Endodermal cell (in vitro differentiated cells): ENCODE data around the gene HBP1. TPM values are rescaled to one million over a fixed set of nuclear protein-coding genes. Genes with fewer than 3 reads are reported as not detected.
A peak's percentile ranks its signal among the peaks of the same experiment; 100 is the strongest.

ENCODE experiments used
- DNase-seq: peaks from one replicate; pipeline ENCODE4 v3.0.0-alpha.2; 2017
- H3K27ac ChIP-seq: 2 replicates; pipeline ENCODE4 v1.5.1; 2013; ENCODE audit warnings: mild to moderate bottlenecking, low read depth, low read length, moderate library complexity
- H3K27me3 ChIP-seq: 2 replicates; pipeline ENCODE4 v1.6.1; 2013; ENCODE audit warnings: mild to moderate bottlenecking, low read length, moderate library complexity; ENCODE audit not compliant: insufficient read depth, control insufficient read depth, poor library complexity, severe bottlenecking
- H3K36me3 ChIP-seq: 2 replicates; pipeline ENCODE4 v1.7.0; 2013; ENCODE audit warnings: mild to moderate bottlenecking, low read length, moderate library complexity; ENCODE audit not compliant: control insufficient read depth, insufficient read depth
- H3K4me1 ChIP-seq: one replicate; pipeline ENCODE4 v1.7.0; 2013; ENCODE audit warnings: low read length; ENCODE audit not compliant: control insufficient read depth, insufficient read depth
- H3K4me3 ChIP-seq: 2 replicates; pipeline ENCODE4 v1.5.1; 2013; ENCODE audit warnings: mild to moderate bottlenecking, low read length, moderate library complexity
- H3K9ac ChIP-seq: 2 replicates; pipeline ENCODE4 v1.6.1; 2013; ENCODE audit warnings: mild to moderate bottlenecking, low read length, moderate library complexity; ENCODE audit not compliant: poor library complexity, severe bottlenecking; ENCODE audit errors: extremely low read depth
- H3K9me3 ChIP-seq: 2 replicates; pipeline ENCODE4 v1.6.1; 2013; ENCODE audit warnings: mild to moderate bottlenecking, low read length, moderate library complexity; ENCODE audit not compliant: control insufficient read depth
- H3K27ac Mint-ChIP-seq: 2 replicates; pipeline ENCODE4 v1.8.0; 2020; ENCODE audit warnings: mixed read lengths
- H3K27me3 Mint-ChIP-seq: 2 replicates; pipeline ENCODE4 v1.8.0; 2021; ENCODE audit warnings: mild to moderate bottlenecking, mixed read lengths; ENCODE audit not compliant: insufficient read depth
- H3K36me3 Mint-ChIP-seq: 2 replicates; pipeline ENCODE4 v1.8.0; 2020; ENCODE audit warnings: low read depth, mixed read lengths
- H3K4me1 Mint-ChIP-seq: 2 replicates; pipeline ENCODE4 v1.8.0; 2020; ENCODE audit warnings: mixed read lengths
- H3K4me3 Mint-ChIP-seq: 2 replicates; pipeline ENCODE4 v1.8.0; 2020; ENCODE audit warnings: mild to moderate bottlenecking, moderate library complexity, mixed read lengths
- H3K9me3 Mint-ChIP-seq: 2 replicates; pipeline ENCODE4 v1.8.0; 2020; ENCODE audit warnings: mild to moderate bottlenecking, mixed read lengths
- WGBS, 2 experiments: methylation state at CpG; one replicate each; pipeline versions ENCODE4 v1.1.5 to v1.1.7; 2013; ENCODE audit warnings: missing lambda C conversion rate in 2 of 2, mixed read lengths in 1 of 2; ENCODE audit not compliant: insufficient coverage in 1 of 2, insufficient read length in 1 of 2; 5-methylcytosine and 5-hydroxymethylcytosine counted together
- long read RNA-seq, 4 experiments: library from polyadenylated mRNA in 2 of 4; library from RNA in 1 of 4; library from capped mRNA in 1 of 4; stranded (forward) in 3 of 4; unstranded in 1 of 4; transcript quantifications; one replicate each; pipeline ENCODE4 v2.0.0, GENCODE V29; 2020 to 2021; ENCODE audit warnings: inconsistent platforms in 1 of 4
- polyA plus RNA-seq, 2 experiments: library from polyadenylated mRNA; stranded (reverse); fragments of 50-300 nt; gene quantifications; one replicate each; pipeline ENCODE4 v1.2.3, GENCODE V29; 2013
- total RNA-seq, 2 donors: library from RNA; stranded (reverse); fragmentation: NEBNext Ultra II Directional in 1 of 2; extraction: Animal tissue kit (Norgen Biotek cat#: 25700) in 1 of 2; gene quantifications; 2 replicates in 1 of 2; 3 replicates in 1 of 2; pipeline ENCODE4 v1.2.1, GENCODE V29; 2021
- TF ChIP-seq, protein P1 (sequence below): fragments of 200-600 bp; sonication (generic); conservative IDR thresholded peaks from 2 replicates; pipeline ENCODE4 v1.5.0; 2021; ENCODE audit warnings: antibody characterized with exemption, mild to moderate bottlenecking

Gene HBP1, protein sequence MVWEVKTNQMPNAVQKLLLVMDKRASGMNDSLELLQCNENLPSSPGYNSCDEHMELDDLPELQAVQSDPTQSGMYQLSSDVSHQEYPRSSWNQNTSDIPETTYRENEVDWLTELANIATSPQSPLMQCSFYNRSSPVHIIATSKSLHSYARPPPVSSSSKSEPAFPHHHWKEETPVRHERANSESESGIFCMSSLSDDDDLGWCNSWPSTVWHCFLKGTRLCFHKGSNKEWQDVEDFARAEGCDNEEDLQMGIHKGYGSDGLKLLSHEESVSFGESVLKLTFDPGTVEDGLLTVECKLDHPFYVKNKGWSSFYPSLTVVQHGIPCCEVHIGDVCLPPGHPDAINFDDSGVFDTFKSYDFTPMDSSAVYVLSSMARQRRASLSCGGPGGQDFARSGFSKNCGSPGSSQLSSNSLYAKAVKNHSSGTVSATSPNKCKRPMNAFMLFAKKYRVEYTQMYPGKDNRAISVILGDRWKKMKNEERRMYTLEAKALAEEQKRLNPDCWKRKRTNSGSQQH
- 10 to 100 TPM; 39.3 to 51.0 TPM for total RNA-seq
- 33.0 TPM for polyA plus RNA-seq (2013, experiment 1 of 2)
- 35.2 TPM for polyA plus RNA-seq (2013, experiment 2 of 2)
- long read RNA-seq, experiment 1, partial matches to known transcripts: 7 of 16 reads
- long read RNA-seq, experiment 1, other reads (novel, unspliced or antisense): 7 of 16 reads
- long read RNA-seq, experiment 2, transcript HBP1-201 (11 exons, 2,829 nt): minor isoform, 14 of 83 reads
- long read RNA-seq, experiment 2, transcript HBP1-208 (11 exons, 2,704 nt): major isoform, 37 of 83 reads
- long read RNA-seq, experiment 2, partial matches to known transcripts: 17 of 83 reads
- long read RNA-seq, experiment 2, other reads (novel, unspliced or antisense): 15 of 83 reads
- long read RNA-seq, experiment 3, transcript HBP1-201 (11 exons, 2,829 nt): minor isoform, 30 of 190 reads
- long read RNA-seq, experiment 3, transcript HBP1-208 (11 exons, 2,704 nt): major isoform, 96 of 190 reads
- long read RNA-seq, experiment 3, partial matches to known transcripts: 30 of 190 reads
- long read RNA-seq, experiment 3, other reads (novel, unspliced or antisense): 33 of 190 reads
- long read RNA-seq, experiment 4, transcript HBP1-208 (11 exons, 2,704 nt): major isoform, 21 of 50 reads
- long read RNA-seq, experiment 4, partial matches to known transcripts: 21 of 50 reads
- long read RNA-seq, experiment 4, other reads (novel, unspliced or antisense): 4 of 50 reads

DNA sequence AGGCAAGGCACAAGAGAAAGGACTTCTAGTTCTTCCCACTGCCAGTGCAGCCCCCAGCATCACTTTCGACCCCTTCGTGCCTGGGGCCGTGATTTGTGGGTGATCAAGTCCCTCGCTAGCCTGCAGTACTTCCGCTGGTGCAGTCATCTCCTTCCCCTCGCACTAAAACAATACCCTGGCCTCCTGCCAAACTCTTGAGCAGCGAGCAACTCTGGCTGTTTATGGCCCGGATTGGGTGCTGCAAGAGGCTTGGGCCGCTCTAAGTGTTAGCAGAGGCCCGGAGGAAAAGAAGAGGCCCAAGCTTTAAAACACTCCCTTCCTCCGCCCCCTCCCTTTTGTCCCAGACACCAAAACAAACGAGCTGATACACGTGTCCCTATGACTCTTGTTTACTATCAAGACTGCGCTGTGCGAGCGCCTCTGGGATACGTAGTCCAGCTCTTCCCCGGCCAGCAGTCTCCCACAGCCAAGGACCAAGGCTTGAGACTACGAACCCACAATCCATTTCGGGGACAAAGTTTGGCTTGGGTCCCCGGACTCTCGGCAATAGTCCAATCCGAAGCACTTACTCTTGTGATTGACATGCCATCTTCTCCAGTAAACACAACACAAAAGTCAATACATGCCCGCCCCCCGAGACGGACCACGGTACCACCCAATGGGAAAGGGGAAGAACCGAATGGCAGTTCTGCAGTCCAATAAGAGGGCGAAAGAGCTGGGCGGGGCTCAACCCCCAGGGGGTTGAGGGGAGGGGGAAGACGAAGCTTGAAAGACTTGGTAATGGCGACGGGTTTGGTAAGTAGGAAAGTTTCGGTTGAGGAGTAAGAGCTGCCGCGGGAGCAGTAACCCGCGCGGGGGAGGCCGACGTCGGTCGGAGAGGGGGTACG is at the start of gene HBP1:
HBP1 (plus strand) TSS at position 771 of the 887 bp plus-strand sequence. CDS start 10,891 bp downstream, outside the sequence.
- Histone ChIP-seq H3K4me3 (peak within 1 kb of the TSS; percentile 89), H3K9ac (peak within 1 kb of the TSS; percentile 98), H3K9me3 (no peaks in the 10 kb centered on the region), H3K27me3 (no peaks in the 10 kb centered on the region), H3K4me1 (no peaks in the 10 kb centered on the region), H3K27ac (peak within 1 kb of the TSS; percentile 97), H3K36me3 (no peaks in the 10 kb centered on the region)
- no peaks in the 10 kb centered on the region for H3K9me3 Mint-ChIP-seq
- H3K27me3 Mint-ChIP-seq: no peaks in the 10 kb centered on the region
- peak within 1 kb of the TSS; percentile 100 for H3K27ac Mint-ChIP-seq
- peak; percentile 99 for DNase-seq
- peaks cover 4% of the 10 kb centered on the region for H3K36me3 Mint-ChIP-seq
- peaks cover 8% of the 10 kb centered on the region for H3K4me1 Mint-ChIP-seq
- WGBS, 2 experiments: 0% methylated on average over 23 to 44 of the region's 44 CpGs
- peak within 1 kb of the TSS; percentile 97 for H3K4me3 Mint-ChIP-seq
- TF ChIP-seq, protein P1, sequence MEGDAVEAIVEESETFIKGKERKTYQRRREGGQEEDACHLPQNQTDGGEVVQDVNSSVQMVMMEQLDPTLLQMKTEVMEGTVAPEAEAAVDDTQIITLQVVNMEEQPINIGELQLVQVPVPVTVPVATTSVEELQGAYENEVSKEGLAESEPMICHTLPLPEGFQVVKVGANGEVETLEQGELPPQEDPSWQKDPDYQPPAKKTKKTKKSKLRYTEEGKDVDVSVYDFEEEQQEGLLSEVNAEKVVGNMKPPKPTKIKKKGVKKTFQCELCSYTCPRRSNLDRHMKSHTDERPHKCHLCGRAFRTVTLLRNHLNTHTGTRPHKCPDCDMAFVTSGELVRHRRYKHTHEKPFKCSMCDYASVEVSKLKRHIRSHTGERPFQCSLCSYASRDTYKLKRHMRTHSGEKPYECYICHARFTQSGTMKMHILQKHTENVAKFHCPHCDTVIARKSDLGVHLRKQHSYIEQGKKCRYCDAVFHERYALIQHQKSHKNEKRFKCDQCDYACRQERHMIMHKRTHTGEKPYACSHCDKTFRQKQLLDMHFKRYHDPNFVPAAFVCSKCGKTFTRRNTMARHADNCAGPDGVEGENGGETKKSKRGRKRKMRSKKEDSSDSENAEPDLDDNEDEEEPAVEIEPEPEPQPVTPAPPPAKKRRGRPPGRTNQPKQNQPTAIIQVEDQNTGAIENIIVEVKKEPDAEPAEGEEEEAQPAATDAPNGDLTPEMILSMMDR: no peak

DNA sequence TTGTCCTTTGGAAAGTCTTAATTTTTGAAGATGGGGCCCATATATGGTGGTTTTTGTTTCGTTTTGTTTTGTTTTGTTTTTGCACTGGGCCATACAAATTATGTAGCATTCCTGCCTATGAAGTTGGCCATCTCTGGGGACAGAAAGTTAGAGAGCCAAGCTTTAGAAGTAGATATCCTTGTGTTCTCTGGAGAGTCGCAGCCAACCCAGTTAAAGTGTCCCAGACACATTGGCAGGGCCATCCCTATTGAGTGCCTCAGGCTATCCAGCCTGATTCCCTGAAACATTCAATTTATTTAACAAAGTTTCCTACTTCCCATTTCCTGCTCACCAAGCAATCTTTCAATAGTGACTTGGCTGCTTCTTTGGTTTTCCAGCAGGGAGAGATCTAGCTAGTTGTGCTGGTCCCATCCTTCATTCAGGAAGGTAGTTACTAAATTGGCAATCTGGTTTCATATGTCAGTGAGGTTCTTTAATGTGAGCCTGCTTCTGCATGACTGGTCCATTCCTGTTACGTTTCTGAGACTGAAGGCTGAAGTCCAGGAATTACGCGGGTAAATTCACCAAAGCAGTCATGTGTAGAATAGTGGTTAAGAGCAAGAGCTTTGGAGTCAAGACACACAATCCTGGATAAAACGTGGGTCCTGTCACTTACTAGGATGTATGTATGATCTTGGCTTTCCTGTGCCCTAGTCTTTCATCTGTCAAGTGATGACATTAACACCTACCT is 49.3 kb upstream of the HBP1 start:
- Histone ChIP-seq H3K27me3 (no peaks in the 10 kb centered on the region), H3K36me3 (no peaks in the 10 kb centered on the region), H3K9ac (no peak overlapping the region), H3K9me3 (no peaks in the 10 kb centered on the region), H3K27ac (no peak overlapping the region), H3K4me3 (no peak overlapping the region), H3K4me1 (no peaks in the 10 kb centered on the region)
- Mint-ChIP-seq H3K27ac (no peak overlapping the region), H3K9me3 (no peaks in the 10 kb centered on the region), H3K27me3 (no peaks in the 10 kb centered on the region), H3K4me3 (no peak overlapping the region), H3K36me3 (no peaks in the 10 kb centered on the region), H3K4me1 (no peaks in the 10 kb centered on the region)
- WGBS, 2 experiments: 88 to 100% methylated on average over 4 to 6 of the region's 6 CpGs
- DNase-seq: no peak
- TF ChIP-seq, protein P1: no peak
